IPS-NIHi7 (cell line): ENCODE measurements around the gene NRXN3.

ENCODE experiments used
- DNase-seq: peaks from one replicate; pipeline ENCODE4 v3.0.0; 2012; ENCODE audit warnings: mixed read lengths; ENCODE audit errors: extremely low spot score

NRXN3 gene

DNA sequence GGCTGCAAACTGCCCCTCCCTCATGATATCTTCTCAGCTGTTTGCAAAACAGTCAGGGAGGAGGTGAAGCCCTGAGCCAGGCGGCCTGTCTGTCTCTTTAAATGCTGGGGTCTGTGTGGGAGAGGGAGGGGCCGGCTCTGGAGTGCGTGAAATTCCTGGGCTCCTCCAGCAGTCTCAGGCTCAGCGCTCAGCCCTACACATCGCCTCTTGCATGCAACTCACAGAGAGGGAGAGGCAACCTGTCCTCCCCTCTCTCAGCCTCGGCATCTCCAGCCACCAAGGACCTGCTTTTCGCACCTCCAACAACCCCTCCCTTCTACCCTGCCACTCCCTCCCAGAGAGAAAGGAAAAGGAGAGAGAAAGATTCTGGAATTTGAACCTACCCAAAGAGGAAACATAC lies at the start of gene NRXN3:
Gene NRXN3, plus strand, starts transcription at position 171 of the 400 bp plus-strand sequence. CDS start 72,721 bp downstream, outside the sequence.
- peak; percentile 87 for DNase-seq

DNA sequence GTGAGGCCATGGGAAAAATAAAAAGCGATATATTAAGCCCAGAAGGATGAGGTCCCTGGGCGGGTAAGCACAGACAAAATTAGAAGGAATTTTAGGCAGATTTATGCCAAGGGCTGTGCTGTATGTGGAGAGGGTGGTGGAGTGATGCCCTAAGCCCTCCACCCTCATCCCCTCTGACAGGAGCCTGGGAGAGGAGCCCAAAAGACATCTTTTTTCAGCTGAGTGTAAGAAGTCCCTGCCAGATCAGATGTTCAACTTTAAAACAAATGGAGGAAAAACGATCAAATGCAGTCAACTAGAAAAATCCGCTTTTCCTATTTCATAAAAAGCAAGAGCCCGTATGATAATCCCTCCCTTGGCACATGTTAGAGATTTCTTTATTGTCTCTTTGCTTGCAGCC lies 47.7 kb upstream of the NRXN3 start:
- no peak for DNase-seq

DNA sequence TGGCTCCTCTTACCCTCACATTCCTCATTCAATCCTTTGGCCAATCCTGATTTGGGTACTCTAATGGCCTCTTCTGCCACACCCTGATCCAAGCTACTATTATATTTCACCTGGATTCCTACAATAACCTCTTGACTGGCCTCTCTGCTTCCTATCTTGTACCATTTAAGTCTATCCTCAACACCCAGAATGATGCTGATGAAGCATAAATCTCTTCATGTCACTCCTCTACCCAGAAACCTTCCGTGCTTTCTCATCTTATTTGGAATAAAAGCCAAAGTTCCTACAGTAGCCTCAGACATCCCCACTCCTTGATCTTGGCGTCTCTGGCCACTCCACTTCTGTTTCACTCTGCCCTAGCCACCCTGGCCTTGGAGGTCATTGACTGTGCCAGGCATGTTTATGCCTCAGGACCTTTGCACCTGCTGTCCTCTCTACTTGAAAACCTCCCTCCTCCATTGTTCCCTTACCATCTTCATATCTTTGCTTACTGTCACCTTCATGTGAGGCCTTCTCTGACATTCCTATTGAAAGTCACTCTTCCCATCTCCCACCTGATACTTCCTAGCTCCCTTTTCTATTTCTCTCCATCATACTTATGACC lies 46.4 kb upstream of the NRXN3 start:
- DNase-seq: no peak

DNA sequence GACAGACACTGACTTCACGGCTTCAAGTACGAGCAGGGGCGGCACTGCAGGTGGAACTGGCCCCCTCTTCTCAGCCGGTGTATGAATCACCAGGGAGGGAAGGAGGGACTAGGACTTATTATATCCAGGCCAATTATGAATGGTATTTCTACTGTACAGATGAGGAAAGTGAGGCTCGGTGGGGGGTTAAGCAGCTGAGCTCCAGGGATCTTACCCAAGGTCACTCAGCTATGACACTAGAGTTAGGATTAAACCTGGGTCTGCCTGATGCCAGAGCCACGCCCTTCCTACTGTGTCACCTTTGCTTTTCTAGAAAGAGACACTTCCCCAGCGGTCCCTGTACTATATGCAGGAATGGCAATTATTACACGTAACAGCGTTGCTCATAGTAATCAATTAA lies 42.2 kb upstream of the NRXN3 start:
- no peak for DNase-seq

DNA sequence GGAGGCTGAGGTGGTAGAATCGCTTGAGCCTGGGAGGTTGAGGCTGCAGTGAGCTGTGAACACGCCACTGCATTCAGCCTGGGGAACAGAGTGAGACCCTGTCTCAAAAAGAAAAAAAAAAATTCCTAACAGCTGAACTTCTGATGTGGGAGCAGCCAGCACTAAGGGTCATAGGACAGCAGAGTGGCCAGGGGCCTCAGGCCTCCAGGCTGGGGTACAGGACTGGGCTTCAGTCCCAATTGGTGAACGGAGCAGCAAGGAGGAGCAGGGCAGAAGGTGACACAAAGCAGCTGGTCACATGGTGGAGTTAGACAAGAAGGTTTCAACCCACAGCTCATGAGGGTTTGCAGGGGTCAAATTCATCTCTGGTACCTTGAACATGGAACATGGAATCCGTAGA lies 40.8 kb upstream of the NRXN3 start:
- DNase-seq: no peak

DNA sequence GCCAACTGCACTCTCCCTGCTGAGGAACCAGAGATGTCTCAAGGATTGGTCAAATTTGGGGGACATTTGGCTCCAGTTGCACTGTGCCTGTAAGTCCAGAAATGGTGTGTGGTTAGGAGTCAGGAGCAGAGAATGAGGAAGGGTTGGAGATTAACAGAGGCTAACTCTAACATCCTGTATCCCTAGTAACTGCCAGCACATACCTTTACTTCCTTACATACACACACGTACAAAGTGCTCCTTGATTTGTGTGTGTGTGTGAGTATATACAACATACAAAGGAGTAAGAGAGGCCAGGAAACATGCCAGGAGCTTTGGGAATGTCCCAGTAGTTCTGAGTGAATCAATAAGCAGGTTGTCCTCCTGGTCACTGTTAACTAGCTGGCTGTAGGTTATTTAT lies 39.8 kb upstream of the NRXN3 start:
- no peak for DNase-seq

DNA sequence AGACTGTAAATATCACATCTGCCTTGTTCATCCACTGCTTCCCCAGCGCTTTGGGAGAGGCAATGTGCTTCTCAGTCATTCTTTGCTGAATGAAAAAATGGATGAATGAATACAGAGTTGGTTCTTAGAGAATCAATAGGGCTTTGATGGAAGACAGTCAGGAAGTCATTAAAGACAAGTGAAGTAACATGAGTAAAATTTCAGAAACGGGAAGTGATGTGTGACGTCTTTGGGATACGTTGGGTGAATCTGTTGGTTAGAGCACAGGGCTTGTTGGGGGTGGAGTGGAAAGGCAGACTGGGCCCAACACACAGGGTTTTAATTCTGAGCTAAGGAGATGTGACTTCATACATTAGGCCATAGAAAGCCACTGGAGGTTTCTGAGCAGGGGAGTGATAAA lies 39.0 kb upstream of the NRXN3 start:
- DNase-seq: no peak

DNA sequence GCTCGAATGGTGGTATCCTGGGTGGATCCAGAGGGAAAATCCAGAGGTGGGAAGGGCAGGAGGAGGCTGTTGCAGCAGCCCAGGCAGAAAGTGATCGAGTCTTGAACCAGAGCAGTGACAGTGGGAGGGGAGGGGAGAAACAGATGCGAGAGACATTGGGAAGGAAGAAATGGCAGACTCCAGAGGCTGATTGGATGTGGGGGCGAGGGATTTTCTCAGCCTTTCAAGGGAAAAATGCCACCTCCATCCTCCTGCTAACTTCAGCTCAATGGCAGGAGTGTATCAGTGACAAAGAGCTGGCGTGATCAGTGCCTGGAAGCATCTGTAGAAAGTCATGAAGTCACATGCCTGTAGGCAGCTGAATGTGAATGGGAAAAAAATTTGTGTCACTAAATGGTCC lies 38.6 kb upstream of the NRXN3 start:
- no peak for DNase-seq

DNA sequence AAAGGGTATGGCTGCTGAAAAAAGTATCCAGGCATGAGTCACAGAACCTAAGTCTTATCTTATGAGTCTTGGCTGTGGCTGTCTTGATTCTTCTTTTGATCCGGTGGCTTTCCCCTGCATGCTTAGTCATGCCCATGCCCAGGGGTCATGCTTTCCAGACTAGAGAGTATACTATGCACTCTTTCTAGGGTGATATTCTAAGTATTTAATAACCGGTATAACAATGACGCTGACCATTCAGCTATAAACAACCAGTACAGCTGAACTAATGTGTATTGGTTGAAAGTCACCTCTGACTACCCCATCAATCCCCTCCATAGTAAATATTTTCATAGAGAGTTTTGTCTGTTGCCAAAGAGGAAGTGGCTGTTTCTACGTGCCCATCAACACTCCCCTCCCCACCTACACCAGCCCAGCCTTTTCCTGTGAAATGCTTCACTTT lies 34.7 kb upstream of the NRXN3 start:
- no peak for DNase-seq

DNA sequence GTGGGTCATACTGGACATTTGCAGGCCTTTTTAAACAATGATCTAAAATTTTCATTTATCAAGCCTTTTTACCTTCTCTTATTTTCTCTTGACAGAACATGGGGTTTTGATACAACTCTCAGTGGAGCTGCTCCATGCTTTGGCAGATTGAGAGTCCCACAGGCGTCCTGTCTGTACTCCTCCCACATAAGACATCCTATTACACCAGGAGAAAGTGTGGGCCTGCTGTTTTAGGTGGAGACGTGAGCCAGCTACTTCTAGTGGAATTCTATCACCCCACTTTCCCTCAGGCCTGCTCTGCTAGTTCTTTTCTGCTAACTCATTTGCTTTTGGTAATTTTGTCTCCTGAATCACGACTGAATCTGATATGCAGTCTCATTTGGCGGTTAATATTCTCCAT lies 33.5 kb upstream of the NRXN3 start:
- DNase-seq: no peak

DNA sequence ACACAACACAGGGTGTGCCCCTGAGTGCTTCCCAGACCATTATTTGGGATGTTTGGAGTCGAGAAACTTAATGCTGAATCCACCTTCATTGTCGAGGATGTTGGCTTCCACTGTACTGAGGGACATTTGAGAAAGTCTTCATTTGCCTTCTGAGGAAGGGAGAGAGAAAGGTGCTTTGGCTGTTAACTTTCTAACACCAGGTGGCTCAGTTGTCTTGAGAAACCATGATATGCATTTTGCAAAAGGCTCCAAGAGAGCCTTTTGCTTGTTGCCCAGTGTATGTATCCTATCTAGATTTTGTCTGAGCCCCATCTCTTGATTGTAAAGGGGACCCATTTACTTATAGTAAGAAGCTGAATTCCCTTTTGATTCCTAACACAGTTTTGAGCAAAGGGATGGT lies 28.6 kb upstream of the NRXN3 start:
- no peak for DNase-seq

DNA sequence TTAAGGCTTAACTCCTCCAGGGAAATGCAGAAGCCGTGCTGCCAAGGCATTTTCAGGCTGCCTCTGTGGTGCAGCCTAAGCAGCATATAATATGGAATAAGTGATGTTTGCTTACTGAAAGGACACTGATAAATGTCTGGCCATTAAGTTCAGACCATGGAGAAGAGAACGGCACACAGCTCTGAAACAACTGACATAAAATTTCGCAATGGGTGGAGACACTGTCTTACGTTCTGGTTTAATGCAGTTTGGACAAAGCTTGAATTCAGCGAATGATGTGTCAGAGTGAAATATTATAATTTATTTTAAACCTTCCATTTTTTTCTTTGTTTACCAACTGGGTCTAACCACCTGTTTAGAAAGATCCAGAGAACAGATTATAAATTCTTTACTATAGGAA lies 27.2 kb upstream of the NRXN3 start:
- DNase-seq: no peak

DNA sequence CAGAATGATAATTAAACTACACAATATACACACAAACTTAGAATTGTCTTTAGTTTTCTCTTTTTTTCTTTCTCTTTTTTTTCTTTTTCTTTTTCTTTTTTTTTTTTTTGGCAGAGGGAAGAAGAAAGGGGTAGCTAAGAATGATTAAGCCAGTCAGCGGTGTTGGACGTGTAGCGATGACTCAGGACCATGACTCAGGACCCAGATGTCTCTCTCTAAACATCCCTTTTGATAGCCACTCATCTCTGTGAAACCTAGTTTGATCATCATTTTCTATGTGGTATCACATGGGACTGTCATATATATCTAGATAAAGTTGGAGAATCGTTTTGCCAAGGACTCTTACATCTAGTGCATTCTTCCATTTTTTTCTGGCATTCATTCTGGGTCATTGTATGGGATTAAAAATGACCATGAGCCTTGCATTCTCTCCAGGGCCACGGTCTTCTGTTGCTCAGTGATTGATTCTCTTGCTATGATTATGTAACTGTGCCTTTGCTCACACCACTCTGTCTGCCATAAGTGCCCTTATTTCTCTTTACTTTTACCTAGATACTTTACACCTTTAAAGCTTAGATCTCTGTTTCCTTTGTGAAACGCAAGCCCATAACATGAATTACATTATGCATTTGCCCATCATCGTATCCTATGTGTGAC lies 26.6 kb upstream of the NRXN3 start:
- no peak for DNase-seq

DNA sequence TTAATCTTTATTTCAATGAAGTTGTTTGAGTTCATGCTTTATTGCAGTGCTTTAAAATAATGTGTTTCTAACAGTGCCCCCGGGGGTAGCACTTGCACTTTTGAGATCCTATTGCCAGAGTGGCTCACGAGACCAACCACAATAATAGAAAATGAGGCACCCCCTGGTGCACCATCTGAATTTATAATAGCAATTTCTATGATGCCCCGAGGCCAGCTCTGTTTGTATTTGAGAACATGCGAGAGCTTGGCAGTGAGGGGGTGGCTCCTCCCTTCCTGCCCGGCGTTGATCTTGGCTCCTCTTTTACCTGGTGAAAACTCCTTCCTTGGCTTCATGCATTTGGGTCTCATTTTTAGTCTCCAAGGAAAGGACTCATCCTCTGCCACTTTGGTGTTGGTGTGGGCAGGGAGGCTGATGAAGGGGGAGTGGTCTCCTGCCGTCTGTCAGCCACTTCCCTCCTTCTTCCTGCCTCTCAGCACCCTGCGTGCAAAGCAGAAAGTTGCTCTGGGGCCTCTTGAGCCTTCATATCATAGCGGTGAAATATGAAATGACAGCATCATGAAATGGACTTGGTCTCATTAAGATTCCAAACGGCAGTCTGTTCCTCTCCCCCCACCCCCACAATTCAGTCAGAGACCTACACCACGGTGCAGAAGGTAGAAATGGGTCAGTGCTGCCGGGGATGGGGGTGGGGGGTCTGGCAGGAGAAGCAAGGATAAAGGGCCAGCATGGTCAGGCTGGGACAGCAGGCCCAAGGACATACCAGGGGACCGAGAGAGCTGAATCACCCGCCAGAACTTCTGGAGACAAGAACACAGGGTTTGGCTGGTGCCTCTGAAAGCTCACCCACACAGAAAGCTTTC lies 17.7 kb upstream of the NRXN3 start:
- DNase-seq: no peak

DNA sequence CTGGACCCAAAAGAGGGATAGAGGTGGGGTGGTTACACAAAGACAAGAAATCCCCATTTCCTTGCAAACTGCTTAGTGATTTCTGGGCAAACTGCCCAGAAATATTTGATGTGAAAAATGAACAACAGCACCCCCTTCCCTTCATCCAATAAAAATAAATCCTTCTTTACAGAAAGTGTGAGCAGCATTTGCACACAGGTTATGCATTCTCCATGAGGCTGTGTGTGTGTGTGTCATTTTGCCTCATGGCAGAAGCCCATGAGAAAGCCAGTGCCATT lies 17.2 kb upstream of the NRXN3 start:
- DNase-seq: no peak

DNA sequence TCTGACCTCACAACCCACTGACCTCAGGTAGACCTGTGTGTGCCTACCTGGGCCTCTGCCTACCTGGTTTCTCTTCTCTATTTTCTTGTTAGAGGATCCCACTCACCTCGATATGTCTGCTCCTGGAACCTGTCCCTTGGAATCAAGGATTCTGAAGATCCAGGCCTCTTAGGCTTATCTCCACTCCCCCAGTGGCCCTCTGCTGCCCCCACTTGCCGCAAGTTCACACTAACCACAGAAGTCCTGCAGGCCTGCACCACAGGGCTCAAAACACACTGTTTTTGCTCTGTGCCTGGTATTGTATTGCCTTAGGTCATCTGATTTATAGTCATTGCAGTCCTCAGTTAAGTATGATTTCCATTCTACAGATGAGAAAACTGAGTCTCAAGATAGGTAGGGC lies 15.3 kb upstream of the NRXN3 start:
- peak; percentile 64 for DNase-seq

DNA sequence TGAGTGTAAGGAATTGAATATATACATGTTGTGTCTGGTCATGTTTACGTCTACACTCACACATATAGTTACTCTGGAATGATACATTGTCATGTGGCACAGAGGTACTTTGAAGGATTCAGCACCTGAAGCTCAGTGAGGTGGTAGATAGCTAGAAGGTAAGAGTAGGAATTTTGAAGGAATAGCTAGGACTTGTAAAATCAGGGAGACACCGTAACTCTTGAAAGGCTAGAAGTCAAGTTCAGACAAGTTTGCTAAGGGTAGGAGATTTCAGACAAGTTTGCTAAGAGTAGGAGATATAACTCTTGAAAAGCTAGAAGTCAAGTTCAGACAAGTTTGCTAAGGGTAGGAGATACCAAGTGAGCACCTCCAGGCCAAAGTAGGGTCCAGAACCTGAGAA lies 14.0 kb upstream of the NRXN3 start:
- DNase-seq: no peak

DNA sequence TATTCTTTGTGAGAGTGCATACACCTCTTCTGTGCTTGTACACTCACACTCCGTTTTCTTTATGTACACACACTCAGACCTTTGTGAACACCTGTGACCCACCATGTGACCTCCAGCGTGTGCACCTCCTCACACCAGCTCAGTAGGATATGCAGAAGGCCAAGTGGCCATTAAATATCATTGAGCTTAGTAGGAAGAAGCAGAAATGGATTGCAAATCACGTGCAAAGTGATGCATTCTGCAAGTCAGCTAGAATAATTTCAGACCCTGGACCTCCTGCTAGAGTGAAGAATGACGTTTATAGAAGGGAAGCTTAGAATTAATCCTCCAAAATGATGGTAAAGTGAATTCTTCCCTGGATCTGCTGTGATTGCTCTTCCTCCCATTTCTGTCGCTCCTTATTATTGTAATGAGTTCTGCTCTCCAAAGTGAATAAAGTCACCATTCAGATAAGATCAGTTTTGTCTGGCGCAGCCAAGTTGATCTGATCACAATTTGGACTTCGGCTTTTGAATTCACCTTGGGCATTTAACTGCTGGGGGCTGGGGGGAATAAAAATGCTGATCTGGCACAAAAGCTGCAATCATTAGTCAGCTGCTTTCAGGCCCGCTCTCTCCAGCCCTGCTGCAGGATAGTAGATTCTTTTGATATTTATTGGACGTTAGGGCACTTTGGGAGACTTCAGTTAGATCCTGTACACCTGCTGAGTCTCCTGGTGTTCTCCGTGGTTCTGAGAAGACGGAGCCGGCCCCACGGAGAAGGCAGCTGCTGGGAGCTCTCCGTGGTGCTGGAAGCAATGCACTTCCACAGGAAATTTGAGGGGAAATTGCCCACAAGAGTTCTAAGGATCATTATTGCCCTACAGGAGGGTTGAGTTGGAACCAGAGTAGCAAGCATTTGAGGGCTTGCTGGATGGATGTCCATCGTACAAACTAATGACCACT lies 12.4 kb upstream of the NRXN3 start:
- peak; percentile 54 for DNase-seq

DNA sequence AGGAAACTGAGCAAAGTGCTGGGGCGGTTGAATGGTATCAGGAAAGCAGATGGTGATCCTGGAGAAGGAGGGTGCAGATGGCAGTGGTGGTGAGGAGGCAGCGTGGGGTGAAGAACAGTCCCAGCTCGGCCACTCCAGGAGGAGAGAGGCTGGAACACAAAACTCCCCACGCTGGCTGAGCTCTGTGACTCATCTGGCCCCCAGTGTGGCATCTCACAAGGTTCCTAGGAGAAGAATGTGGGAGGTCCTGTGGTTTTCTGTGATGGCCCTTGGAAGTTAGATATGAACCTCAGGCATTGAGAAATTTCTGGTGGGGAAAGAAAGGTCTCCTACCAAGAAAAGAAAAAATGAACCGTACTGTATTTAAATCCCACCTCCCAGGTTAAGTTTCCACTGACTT lies 8.0 kb upstream of the NRXN3 start:
- no peak for DNase-seq

DNA sequence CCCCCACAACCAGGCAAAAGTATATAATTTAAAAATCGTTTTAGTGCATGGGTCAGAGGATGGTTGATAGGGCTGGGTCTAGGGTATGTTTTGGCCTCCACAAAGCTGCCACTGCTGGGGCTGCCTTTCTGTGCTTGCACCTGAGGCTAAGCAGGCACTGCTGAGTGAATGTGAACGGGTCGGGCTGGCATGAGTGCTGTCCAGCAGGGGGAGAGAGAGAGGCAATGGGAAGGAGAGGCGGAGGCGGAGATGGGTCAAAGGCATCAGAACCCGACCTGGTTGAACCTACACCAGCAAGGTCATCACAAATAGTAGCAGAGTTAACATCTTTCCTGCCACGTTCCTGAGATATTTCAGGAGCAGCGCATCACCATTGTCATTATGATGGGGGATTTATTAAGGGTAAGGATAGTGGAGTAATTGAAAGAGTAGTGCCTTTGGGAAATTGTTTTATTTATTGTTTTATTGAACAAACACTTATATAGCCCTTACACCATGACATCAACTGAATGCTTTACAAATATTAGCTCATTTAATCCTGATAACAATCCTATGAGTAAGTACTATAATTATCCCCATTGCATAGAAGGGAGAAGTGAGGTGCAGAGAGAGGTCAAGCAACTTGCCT lies 5.8 kb upstream of the NRXN3 start:
- peak; percentile 82 for DNase-seq

DNA sequence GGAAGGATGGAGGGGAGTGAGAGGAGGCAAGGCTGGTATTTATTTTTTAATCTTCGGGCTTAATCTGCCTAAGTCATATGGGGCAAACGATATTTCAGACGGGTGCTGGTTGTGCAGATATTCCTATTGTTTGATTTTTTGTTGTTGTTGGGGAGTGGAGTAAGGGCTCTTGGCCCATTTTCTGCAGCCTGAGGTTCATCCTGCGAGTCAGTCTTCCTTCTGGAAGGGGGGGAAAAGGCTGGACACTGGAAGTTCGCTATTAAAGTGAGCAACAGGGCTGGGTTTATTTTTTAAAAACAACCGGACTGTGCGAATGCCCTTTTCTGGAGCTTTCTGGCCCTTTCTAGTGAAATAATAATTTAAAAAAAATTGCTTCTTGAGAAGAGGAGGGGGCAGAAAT lies 2.3 kb downstream of the NRXN3 start:
- DNase-seq: no peak
